HG03095 (cell line): ENCODE measurements around the gene CMPK2.

Experiments
- ATAC-seq: cut with Tn5 transposase; IDR thresholded peaks from one replicate; pipeline ENCODE4 v1.9.1; 2021; ENCODE audit warnings: moderate library complexity; ENCODE audit not compliant: unreplicated experiment

Gene CMPK2

DNA sequence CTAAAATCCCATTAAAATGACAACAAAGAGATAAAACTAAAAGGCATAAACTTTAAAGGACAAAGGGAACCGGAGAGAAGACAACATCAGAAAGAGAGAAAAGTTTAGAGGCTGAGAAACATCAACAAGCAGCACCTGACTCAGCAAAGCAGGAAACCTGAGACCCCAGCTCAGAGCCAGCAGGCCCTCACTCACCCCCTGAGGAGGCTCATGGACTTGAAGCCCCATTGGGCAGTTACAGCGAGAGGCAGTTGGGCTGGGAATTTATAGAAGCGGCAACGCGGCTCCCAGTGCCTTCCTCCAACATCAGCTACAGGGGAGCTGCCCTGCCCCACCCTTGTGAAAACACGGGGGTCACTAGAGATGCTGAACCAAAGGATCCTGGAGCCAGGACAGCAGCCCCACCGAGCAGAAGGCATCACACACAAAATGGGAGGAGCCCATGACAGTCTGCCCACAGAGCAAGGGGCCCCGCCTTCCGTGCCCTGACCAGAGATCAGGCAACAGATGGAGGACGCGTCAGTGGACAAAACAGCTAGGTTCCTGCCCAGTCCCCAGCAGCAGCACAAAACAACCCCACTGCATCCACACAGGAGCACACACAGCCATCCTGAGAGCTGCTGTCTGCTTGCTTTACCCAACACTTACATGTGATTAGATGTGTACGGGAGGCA, 52.7 kb downstream of the CMPK2 start:
- no peak for ATAC-seq

DNA sequence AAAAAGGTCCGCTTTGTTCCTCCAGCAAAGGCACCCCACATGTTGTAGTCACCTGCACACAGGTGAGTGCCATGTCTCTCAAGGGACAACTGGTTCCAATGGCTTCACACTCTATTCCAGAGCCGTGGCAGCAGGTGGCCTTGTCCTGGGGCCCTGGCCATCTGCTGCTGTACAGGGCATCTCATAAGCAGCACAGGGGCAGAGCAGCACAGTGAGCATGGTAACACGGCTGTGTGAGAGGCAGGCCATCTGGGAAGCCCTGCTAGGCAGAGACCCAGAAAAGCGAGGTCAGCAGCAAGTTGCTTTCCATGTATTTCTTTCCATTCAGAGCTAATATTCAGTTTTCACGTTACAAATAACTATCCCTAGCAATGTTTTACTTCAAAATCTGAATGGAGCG, 54.7 kb downstream of the CMPK2 start:
- ATAC-seq = no peak

DNA sequence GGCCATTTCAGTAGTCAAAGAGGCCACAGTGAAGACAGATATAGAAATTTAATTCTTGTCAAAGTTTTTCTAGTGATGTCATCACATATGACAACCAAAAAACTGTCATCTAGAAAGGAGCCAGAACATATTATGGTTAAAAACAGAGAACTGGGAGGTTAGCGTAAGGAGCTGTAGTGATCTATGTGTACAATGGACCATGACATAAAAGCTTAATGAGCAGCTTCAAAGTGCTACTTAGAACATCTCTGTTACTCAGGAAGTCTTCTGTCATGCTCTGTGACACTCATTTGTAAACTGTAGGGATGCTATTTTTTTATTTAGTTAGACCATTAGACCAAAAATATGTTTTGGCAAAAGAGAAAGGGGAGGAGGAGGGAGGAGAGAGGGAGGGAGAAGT, 57.3 kb downstream of the CMPK2 start:
- no peak for ATAC-seq

DNA sequence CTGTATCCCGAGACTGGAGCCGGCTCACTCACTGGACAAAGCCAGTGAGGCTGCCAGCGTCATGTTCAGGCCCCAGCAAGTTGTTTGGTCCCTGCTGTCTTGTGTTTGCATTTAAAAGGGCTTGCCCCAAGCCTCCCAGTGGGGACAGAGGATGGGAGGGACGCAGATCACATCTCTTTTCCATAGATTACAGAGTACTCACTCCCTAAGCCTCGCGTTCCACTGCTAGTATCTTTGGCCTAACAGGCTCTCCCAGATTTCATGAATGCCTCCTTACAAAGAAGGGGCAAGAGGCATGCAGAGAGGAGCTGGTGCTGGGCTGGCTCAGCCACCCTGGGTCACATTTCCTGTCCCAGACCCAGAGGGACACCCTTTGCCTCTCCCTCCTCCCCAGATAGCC, 59.1 kb downstream of the CMPK2 start:
- ATAC-seq = no peak

DNA sequence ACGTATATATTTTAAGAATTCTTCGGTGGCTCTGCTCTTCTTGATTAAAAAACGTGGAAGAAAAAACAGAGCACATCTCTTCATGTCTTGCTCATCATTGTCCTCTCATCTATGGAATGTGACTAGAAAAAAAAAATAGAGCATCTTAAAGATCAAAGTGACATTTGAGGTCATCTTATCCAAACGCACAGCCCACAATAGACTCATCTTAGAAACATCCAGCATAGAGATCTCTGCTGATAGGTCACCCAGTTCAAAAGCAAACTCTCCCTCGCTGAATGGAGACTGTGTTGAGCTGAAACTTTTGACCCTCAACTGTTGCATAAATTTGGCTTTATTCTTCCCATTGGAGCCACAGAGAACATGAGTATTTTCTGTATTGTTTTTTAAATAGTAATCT, 65.2 kb downstream of the CMPK2 start:
- no peak for ATAC-seq
